HG02623 (cell line): ENCODE measurements around the gene POPDC3.
"Not testable (repeated sequence)": the region's sequence is repeated elsewhere in the genome, so short reads cannot be mapped to it uniquely, and the experiment has no call there.

Experiments
- ATAC-seq: cut with Tn5 transposase; IDR thresholded peaks from one replicate; pipeline ENCODE4 v1.9.1; 2021; ENCODE audit warnings: moderate library complexity; ENCODE audit not compliant: unreplicated experiment

Gene POPDC3

DNA sequence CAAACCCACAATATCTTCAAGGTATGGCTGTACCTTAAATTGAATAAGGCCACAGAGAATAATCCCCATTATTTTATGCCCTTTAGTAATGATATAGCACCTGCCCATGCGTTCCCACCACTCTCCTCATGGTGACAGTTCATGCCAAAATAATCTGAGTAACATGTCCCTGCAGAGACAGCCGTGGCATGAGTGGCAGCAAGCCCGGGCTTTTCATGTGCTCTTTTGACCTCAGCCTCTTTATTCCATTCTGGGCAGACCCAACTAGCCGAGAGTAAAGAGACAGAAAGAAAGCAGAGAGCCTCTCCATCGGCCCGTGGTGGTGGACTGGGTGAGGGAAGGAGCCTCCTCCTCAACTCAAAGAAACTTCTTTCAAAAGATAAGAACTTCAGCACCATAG is 19.9 kb upstream of the POPDC3 start:
- ATAC-seq: no peak

DNA sequence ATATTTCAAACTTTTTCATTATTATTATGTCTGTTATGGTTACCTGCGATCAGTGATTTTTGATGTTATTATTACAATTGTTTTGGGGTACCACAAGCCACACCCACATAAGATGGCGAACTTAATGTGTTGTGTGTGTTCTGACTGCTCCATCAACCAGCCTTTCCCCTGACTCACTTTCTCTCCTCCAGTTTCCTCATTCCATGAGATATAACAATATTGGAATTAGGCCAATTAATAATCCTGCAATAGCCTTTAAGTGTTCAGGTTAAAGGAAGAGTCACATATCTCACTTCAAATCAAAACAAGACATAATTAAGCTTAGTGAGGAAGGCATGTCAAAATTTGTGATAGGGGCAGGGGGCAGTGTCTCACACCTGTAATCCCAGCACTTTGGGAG is 16.3 kb upstream of the POPDC3 start:
- ATAC-seq: no peak

DNA sequence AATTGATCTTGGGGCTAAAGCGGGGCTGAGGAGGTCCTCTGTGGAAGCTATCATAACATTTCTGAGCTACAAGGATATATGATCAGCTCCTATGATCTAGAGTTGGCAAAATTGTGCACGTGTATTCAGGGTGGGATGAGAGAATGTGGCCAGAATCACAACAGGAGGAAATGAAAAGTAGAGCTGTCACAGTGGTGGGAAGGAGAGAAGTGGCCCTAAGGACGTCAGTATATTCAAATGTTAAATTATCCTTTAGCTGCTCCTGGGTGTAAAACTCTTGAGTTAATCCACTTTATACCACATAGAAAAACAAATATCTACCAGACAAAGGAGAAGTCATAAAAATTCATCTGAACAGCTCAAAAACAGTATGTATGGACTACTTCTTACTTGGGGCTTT is 14.8 kb upstream of the POPDC3 start:
- ATAC-seq: no peak

DNA sequence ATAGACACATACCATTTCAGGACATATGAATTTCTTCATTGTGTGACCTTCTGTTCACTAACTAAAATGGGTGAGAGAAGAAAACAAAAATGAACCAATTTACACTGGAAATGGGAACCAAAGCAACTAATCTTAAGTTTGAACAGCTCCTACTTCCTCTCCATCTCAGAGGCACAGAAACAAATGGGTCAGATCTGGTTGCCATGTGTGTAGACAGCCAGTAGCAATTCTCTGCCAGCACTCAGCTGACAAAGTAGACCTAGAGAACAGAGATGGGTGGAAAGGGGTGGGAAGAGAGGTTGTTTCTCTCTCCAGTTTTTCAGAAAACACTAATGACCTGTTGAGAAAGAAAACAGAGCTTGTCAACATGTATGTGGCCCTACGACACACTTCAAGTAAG is 14.3 kb upstream of the POPDC3 start:
- ATAC-seq: no peak

DNA sequence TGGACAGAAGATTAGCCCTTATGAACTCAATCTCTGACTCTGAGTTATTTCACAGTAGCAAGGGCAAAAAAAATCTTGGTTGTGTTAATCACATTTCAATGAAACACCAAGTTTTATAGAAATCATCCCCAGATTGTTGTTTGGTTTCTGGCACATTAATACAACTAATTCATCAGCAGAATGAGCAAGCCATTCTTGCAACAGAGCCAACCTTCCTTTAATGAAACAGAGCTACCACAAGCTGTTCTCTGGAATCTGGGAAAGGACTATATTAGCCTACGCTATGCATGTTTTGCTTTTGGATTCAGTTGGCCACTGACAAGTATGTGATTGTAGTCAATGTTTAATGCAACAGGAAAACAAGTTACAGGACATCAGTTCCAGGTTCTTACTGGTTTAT is 13.8 kb upstream of the POPDC3 start:
- no peak for ATAC-seq

DNA sequence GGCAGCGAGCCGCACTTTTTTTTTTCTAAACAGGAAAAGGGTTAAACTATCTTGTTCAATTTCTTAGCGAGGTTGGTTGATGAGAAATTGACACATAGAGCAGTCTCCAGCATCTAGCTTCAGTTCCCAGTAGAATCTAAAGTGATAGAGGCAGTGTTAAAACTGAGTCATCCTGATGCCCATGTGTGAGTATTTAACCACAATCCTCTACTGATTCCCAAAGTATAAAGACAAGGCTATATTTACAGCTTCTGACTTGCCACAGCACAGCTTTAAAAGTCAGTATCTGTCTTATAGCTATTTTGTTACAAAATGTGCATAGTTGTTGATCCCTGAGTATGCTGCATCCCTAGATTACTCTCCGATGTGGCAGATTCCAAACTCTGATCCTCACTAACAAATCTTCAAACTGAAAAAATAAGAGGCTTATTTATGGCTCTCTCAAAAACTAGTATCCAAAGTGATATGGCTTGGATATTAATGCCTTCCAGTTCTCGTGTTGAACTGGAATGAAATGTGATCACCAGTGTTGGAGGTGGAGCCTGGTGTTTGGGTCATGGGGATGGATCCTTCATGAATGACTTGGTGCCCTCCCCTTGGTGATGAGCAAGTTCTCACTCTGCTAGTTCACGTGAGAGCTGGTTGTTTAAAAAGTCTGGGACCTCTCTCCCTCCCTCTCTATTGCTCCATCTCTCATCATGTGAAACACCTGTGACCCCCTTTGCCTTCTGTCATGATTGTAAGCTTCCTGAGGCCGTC is 13.1 kb upstream of the POPDC3 start:
- ATAC-seq: no peak

DNA sequence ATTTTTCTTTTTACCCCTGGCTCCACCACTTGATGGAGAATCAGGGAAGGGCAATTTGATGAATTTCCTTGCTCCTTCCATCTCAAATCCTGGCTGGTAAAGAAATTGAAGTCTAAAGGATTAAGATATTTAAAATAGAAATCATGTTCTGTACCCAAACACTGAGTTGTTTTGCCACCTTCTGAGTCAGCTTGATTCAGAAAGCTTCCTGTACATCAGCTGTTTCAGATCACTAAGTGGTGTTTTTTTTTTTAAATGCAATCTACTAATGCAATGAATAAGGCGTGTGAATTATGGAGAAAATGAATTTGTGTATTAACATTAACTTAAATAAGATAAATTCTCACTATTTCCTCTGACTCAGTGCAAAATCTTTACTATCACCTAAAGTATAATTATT is 11.5 kb upstream of the POPDC3 start:
- ATAC-seq: no peak

DNA sequence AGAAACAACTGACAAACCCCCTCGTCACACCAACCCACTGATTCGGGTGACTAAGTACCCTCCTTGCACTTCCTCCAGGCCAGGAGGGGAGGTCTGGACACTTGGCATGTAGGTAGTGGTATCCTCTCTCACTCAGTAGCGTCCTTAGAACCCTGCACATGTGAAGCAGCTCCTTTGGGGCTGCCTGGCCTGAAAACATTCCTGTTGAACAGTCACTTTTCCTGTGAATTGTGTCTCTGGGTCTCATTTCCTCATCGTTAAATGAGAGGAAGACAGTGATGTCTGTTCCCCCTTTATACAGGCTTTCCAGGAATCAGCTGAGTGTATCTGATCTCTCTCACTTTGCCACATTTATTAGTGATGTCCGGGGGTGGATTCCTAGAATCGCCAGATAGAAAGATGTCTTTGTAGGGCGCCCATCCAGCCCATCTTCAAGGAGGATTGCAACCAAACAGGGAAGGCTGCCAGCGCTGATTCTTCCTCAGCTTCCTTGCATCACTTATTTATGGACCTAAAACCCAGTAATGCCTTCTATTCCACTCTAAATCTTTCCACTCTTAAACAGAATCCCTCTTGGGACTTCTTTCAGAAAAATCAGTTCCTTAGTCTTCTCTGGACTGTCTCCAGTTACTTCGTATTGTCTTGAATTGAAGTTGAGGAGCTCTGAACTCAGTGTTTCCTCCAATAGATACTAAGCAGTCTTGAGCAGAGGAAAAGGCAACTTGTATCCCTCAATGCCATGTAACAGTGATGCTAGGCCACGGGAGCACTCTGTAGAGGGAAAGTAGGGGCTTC is 9.4 kb upstream of the POPDC3 start:
- no peak for ATAC-seq

DNA sequence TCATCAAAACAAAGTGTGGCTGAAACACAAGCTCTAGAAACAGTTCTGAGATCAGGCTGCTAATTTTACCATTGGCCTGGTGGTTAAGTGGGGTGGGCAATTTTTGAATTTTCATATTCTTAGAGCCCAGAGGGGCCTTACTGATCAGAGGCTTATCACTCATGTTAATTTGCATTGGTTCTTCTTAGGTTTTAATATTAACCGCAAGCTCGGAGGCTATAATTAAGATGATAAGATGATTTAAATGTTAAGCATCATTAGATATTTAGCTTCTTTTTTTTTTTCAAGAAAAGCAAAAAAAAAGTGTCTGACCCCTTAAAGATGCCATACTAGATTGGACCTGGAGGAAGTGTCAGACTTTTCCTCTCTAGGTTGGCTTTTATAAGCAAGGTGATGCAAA is 8.4 kb upstream of the POPDC3 start:
- ATAC-seq: no peak

DNA sequence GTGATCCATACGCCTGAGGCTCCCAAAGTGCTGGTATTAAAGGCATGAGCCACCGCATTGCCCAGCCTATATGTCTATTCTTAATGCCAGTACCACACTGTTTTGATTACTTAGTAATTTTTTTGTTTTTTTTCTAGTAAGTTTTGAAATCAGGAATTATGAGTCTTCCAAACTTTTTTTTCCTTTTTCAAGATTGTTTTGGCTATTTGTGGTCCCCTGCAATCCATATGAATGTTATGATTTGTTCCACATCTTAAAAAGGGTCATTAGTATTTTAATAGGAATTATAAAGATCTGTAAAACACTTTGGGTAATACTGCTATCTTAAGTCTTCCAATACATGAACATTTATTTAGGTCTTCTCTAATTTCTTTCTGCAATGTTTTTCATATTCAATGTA is 6.8 kb upstream of the POPDC3 start:
- no peak for ATAC-seq

DNA sequence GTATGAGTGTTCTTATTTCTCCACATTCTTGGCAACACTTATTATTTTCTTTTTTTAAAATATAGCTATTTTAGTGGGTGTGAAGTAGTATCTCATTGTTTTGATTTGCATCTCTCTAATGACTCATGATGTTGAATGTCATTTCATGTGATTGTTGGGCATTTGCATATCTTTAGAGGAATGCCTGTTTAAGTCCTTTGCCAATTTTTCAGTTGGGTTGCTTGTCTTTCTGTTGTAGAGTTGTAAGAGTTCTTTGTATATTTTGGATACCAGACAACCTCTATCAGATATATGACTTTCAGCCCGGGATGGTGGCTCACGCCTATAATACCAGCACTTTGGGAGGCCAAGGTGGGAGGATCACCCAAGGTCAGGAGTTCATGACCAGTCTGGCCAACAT is 5.1 kb upstream of the POPDC3 start:
- ATAC-seq: no peak

DNA sequence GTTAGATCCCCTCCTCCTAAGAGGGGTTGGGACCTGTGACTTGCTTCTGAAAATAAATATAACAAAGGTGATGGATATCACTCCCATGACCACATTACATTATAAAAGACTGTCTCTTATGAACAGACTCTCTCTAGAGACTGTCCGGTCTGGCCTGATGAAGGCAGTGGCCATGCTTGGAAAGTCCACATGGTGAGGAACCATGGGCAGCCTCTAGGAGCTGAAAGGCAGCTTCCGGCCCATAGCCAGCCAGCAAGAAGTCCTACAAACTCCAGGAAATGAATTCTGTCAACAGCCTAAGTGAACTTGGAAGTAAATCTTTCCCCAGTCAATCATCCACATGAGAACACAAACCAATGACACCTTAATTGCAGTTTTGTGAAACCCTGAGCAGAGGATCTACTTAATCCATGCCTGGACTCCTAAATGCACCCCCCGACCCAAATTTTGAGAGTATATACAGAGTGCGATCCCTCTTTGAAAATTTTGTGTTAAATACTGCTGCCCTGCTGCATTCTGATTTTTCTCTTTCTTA is 2.2 kb upstream of the POPDC3 start:
- ATAC-seq: no peak

DNA sequence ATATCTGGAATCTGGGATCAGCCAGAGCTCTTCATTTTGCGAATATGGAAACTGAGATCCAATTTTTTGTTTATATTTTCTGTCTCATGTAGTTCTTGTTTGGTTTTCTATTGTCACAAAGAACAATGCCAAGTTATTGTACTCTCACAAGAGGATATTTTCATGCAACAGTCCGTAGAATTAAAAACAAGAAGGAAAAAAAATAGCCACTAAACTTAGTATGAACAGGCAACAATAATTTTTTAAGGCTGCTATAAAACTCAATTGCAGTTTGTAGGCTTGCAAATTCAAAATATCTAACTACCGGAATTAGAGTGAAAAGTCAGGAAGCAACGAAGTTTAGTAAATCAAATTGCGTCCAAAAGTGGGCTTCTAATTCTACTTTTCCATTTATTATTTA is 1.2 kb downstream of the POPDC3 start:
- ATAC-seq: no peak

DNA sequence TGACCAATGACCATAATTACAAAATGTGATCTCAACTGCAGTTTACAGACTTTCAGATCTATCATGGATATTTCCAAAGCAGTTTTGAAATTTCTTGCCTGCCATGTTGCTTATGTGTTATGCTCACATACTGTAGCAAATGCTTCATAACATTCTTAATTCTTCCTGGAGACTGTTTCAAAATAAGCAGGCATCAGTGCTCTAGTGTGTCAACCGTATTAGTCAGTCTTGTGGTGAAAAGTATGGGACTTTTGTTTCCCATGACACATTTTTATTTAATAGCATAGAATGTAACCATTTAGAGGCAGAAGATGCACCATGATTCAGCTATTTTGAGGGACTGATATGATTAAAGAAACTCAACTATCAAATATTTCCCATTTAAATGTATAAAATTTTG is 1.7 kb downstream of the POPDC3 start:
- ATAC-seq: no peak

DNA sequence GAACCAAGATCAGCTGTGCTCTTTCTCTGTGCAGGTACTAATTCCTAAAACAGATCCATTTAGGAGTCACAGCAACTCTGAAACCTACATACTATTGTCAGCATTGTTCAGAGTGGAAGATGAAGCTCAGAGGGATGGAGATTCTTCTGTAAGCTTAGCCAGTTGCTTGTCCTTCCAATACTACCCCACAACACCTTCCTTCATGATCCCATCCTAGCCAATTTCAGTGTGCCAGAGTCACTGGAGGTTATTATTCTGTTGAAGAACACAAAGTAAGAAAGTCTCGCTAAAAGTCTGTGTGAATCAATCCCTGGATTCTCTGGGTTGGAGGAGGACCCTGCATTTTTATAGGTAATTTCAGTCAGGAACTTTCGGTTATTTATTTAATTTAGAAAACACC is 2.3 kb downstream of the POPDC3 start:
- no peak for ATAC-seq

DNA sequence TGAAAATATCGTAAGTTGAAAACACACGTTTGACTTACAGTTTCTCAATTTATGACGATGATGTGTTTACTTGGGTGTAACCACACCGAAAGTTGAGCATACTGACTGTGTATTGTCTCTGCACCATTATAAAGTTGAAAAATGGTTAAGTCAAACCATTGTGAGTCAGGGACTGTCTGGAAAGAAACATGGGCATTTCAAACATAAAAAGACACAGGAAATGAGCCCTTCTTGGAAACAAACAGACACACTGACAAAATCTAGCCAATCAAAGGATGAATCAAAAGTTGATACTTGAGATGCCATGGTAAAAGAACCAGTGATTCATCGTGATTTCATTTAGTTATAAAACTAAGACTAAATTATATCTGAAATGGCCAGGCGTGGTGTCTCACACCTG is 5.3 kb downstream of the POPDC3 start:
- no peak for ATAC-seq

DNA sequence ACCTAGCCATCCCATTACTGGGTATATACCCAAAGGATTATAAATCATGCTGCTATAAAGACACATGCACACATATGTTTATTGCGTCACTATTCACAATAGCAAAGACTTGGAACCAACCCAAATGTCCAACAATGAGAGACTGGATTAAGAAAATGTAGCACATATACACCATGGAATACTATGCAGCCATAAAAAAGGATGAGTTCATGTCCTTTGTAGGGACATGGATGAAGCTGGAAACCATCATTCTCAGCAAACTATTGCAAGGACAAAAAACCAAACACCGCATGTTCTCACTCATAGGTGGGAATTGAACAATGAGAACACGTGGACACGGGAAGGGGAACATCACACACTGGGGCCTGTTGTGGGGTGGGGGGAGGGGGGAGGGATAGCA is 7.3 kb downstream of the POPDC3 start:
- ATAC-seq: not testable (repeated sequence)

DNA sequence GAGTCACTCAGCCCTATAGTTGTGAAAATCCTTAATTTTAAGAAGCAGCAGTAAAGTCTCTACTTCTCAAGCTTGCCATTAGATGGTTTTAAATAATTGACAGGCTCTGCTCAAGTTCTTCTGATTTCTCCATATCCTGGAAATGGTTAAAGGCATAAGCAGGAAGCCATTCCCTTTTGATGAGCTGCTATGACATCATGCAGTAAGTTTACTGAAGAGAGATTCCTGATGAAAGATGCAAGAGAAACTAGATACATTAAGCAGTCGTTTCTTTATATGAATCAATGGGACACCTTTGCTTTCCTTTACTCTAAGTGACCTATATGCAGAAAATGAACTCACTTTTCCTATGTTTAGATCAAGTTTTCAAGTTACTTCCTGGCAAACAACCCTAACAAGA is 9.8 kb downstream of the POPDC3 start:
- ATAC-seq: no peak

DNA sequence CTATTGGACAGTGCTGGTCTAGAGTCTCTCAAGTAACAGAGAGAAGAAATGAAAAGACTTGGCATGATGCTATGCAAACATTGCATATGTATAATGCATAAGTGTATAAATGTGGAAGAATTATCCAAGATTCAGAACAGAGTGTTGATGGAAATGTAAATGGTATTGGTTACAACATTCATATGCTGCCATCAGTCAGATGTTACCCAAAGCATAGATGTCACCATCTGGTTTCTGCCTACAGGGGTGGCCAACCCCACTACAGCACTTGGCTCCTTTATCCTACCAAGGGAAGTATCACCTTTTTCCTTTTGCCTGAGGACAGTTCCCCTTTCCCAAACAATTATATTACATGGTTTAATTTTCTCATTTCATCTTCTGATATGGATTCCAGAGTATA is 11.9 kb downstream of the POPDC3 start:
- ATAC-seq: no peak

DNA sequence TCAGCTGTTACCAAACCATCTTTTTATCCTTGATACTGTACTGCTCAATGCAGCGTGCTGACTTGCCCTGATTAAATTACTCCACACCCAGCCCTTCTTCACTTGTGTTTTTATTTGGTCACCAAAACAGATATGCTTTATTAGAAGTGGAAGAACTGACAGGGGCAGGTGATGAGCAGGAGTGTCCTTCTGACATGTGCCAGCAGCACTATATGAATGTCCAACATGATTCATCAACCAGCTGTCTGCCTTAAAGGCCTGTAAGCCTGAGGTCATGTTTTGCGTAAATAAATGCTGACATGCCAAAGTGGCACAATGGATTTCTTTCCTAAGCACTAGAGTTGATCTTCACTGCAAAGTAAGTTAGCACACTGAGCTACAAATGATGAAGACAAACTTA is 15.4 kb downstream of the POPDC3 start:
- no peak for ATAC-seq

DNA sequence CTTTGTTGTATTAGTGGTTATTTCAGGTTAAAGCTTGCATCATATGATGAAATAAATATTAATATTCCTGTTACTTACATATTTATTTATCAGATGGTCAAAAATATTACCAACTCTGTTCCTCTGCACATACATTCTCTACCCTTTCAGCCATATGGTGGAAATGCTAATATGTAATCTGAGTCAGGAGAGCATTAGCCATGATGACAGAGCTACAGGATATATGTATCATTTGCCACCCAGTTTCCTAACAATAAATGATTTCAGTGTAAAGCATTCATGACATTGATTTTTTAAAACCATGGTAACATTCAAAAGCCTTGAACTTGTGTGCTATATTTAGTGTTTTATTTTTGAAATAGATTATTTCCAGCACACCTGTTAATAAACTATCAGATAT is 16.6 kb downstream of the POPDC3 start:
- no peak for ATAC-seq

DNA sequence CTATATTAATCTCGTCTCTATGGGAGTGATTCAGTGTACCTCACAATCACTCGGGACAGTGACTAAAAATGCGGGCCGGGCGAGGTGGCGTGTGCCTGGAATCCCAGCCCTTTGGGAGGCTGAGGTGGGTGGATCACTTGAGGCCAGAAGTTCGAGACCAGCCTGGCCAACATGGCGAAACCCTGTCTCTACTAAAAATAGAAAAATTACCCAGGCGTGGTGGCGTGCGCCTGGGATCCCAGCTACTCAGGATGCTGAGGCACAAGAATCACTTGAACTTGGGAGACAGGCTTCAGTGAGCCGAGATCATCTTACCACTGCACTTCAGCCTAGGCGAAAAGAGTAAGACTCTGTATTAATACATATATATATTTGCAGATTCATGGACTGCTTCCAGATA is 17.4 kb downstream of the POPDC3 start:
- ATAC-seq: no peak
